ENCODE measurements around the gene SCAMP1.
"Not testable (repeated sequence)": the region's sequence is repeated elsewhere in the genome, so short reads cannot be mapped to it uniquely, and the experiment has no call there.

The SCAMP1 gene

DNA sequence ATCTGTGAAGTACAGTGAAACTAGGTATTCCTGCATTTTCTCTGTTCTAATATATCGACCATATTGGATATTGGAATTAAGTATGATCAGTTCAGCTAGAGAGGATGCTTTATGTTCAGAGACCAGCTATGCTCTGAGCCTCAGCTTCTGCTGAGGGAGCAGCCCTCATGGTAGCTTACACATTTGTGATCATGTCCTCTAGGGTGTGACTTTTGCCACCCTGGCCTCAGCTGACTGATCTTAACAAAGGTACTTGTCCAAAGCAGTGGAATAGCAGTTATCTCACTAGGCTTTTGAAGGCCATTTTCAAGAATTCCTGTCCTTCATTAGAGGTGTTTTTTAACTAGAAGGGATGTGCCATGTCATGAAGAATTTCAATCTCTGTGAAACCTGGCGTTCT, 9.3 kb downstream of the SCAMP1 start:
- TF ChIP-seq, protein P1, sequence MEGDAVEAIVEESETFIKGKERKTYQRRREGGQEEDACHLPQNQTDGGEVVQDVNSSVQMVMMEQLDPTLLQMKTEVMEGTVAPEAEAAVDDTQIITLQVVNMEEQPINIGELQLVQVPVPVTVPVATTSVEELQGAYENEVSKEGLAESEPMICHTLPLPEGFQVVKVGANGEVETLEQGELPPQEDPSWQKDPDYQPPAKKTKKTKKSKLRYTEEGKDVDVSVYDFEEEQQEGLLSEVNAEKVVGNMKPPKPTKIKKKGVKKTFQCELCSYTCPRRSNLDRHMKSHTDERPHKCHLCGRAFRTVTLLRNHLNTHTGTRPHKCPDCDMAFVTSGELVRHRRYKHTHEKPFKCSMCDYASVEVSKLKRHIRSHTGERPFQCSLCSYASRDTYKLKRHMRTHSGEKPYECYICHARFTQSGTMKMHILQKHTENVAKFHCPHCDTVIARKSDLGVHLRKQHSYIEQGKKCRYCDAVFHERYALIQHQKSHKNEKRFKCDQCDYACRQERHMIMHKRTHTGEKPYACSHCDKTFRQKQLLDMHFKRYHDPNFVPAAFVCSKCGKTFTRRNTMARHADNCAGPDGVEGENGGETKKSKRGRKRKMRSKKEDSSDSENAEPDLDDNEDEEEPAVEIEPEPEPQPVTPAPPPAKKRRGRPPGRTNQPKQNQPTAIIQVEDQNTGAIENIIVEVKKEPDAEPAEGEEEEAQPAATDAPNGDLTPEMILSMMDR (IDR thresholded peaks at IDR 0.05; ENCODE audit: control extremely low read depth, extremely low read depth, low read depth, missing control alignments): no peak
- POLR2A ChIA-PET: no interaction called here
- no peak for DNase-seq (ENCODE audit: extremely low spot score)
- CTCF ChIA-PET: no interaction called here

DNA sequence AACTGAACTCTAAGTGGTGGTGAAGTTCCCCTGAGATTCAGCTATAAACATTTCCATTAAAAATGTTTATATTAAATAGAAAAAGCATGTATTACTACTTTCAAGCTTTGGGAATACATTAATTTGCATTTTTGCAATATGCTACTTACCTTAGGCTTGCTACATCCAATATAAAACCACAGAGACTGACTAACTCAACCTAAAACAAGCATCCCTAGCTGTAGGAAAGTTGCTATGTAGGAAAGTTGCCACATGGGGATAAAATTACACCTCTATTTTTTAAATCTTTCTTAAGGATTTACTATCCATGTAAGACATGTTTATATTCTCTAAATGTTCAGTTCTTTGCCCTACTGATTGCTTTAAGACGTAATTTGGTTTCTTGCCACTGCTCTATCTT, 12.8 kb downstream of the SCAMP1 start:
- POLR2A ChIA-PET: no interaction called here
- CTCF ChIA-PET: interaction anchor here (1.3 to 1.6 kb wide), 3 partner anchors 10 to 93 kb away, joined by 3 read pairs; no protein-coding TSS in a partner anchor
- TF ChIP-seq, protein P1 (IDR thresholded peaks at IDR 0.05; ENCODE audit: control extremely low read depth, extremely low read depth, low read depth, missing control alignments): no peak
- DNase-seq (ENCODE audit: extremely low spot score): no peak

DNA sequence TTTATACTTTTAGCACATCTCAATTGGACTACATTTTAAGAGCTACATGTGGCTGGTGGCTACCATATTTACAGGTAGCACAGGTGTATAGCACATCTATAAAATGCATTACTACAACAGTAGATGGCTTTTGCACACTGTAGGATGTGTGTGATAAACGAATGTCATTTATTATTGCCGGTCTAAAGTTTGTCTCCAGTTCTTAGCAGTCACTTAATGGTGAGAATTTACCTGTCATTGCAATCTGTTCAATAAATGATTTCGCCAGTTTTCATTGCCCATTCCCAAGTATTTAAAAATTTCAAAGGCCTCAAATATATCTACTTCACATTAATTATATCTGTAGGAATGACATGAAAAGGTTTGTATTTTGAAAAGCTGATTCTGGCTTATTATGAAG, 15.9 kb downstream of the SCAMP1 start:
- POLR2A ChIA-PET: no interaction called here
- TF ChIP-seq, protein P1 (IDR thresholded peaks at IDR 0.05; ENCODE audit: control extremely low read depth, extremely low read depth, low read depth, missing control alignments): no peak
- CTCF ChIA-PET: interaction anchor here (1.3 to 2.0 kb wide), 2 partner anchors 25 to 38 kb away, joined by 3 to 5 read pairs; no protein-coding TSS in a partner anchor
- DNase-seq (ENCODE audit: extremely low spot score): no peak

DNA sequence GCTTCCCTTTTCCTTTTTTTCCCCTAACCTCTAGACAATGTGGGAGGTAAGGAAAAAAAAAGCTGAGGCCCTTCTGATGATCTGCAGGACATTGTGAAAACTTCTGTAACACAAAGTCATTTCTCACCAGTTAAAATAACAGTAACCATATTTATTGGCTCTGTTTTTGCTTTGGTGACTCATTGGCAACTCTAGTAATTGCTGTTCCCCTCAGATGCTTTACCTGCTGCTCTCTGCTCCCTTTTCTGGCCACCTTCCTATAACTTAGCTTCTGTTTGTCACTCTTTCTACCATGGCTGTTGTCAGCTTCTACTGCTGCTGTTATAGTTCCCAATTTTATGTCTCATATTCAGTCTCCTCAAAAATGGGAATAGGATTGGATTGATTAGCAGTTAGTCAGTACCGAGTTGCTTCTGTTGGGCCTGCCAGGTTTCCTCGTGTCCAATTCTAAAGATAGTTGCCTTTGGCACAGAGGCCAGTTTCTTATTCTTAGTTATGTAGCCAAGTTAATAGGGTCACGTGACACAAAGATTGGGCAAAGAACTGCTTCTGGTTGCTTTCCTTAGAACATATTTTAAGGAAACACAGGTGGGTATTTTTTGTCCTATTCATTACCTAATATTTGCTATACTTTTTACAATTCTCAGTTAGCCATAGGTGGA, 16.8 kb downstream of the SCAMP1 start:
- DNase-seq (ENCODE audit: extremely low spot score): no peak
- TF ChIP-seq, protein P1 (IDR thresholded peaks at IDR 0.05; ENCODE audit: control extremely low read depth, extremely low read depth, low read depth, missing control alignments): no peak
- POLR2A ChIA-PET: interaction anchor here (0.5 kb wide), 1 partner anchor 42 kb away, joined by 3 read pairs; no protein-coding TSS in a partner anchor
- CTCF ChIA-PET: interaction anchor here (1.3 kb wide), 1 partner anchor 24 kb away, joined by 3 read pairs; no protein-coding TSS in a partner anchor

DNA sequence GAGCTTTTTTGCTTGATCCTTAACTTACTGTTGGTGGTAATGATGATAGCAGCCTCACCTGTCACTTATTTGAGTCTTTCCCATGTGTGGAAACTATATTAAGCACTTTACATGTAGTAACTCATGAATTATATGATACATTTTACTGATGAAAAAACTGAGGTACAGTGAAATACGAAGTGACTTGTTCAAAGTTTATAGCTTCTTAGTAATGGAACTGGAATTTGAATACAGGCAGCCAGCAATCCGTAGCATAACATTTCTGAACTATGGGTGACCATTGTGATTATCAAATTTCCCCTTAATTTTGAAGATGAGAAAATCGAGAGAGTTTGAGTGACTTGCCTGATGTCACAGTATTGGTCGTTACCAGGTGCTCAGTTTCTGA, 17.3 kb downstream of the SCAMP1 start:
- ChIA-PET POLR2A (no interaction called here), CTCF (interaction anchor here (1.0 to 1.3 kb wide), 2 partner anchors 9 to 24 kb away, joined by 3 read pairs; no protein-coding TSS in a partner anchor)
- TF ChIP-seq, protein P1 (IDR thresholded peaks at IDR 0.05; ENCODE audit: control extremely low read depth, extremely low read depth, low read depth, missing control alignments): no peak
- no peak for DNase-seq (ENCODE audit: extremely low spot score)

DNA sequence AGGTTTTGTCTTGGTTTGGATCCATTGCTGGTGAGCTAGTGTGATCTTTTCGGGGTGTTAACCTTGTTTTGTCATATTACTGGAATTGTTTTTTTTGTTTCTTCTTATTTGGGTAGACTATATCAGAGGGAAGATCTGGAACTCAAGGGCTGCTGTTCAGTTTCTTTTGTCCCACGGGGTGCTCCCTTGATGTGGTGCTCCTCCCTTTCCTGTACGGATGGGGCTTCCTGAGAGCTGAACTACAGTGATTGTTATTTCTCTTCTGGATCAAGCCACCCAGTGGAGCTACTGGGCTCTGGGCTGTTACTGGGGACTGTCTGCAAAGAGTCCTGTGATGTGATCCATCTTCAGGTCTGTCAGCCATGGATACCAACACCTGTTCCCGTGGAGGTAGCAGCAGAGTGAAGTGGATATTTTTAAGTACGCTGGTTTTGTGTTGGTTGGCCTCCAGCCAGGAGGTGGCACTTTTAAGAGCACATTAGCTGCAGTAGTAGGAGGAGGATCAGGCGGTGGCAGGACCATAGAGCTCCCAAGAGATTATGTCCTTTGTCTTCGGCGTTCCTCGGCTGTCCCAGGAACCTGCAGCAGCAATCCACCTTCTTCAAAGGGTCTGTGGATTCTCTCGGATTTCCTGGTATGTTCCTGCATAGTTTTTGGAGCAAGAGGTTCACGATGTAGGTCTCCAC, 27.2 kb downstream of the SCAMP1 start:
- no peak for DNase-seq (ENCODE audit: extremely low spot score)
- CTCF ChIA-PET: interaction anchor here (1.0 kb wide), 1 partner anchor 16 kb away, joined by 4 read pairs; no protein-coding TSS in a partner anchor
- TF ChIP-seq, protein P1 (IDR thresholded peaks at IDR 0.05; ENCODE audit: control extremely low read depth, extremely low read depth, low read depth, missing control alignments): no peak
- POLR2A ChIA-PET: no interaction called here

DNA sequence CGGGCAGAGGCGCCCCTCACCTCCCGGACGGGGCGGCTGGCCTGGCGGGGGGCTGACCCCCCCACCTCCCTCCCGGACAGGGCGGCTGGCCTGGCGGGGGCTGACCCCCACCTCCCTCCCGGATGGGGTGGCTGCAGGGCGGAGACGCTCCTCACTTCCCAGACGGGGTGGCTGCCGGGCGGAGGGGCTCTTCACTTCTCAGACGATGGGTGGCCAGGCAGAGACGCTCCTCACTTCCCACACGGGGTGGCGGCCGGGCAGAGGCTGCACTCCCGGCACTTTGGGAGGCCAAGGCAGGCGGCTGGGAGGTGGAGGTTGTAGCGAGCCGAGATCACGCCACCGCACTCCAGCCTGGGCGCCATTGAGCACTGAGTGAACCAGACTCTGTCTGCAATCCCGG, 30.9 kb downstream of the SCAMP1 start:
- DNase-seq (ENCODE audit: extremely low spot score); POLR2A ChIA-PET; CTCF ChIA-PET: not testable (repeated sequence)

Data from GM10248 (cell line).